H1 (cell line): Measurements from ENCODE around the gene TMEM222. TPM values are rescaled to one million over a fixed set of nuclear protein-coding genes. Genes with fewer than 3 reads are reported as not detected.

Experiments used
- CTCF ChIA-PET: fragments of 300-600 bp; sonication (Branson Sonifier 250); formaldehyde crosslinking; loops from one replicate; lab custom pipeline; 2021; ENCODE audit not compliant: partially characterized antibody; lab: Charles Lee
- POLR2A ChIA-PET: fragments of 300-600 bp; sonication (Branson Sonifier 250); formaldehyde crosslinking; loops from one replicate; lab custom pipeline; 2021; ENCODE audit warnings: inconsistent platforms; ENCODE audit not compliant: partially characterized antibody; lab: Charles Lee
- DNase-seq, 2 experiments: peaks; one replicate each; pipeline versions ENCODE4 v3.0.0 to v3.0.0-alpha.2; 2010 to 2022; ENCODE audit warnings: low spot score in 2 of 2, low read depth in 1 of 2, mixed read lengths in 1 of 2
- FAIRE-seq: peaks from 2 replicates; lab custom pipeline; 2011; peaks lifted over from hg19 to GRCh38; lab: Jason Lieb, UNC
- H2AFZ ChIP-seq: 2 replicates; pipeline ENCODE4 v1.8.1; 2012; ENCODE audit warnings: low read length, inconsistent platforms
- H2AK5ac ChIP-seq: 2 replicates; pipeline ENCODE4 v1.6.1; 2013; ENCODE audit warnings: low read depth, low read length
- H2BK120ac ChIP-seq: replicated peaks from 2 replicates; pipeline ENCODE3; 2013; ENCODE audit warnings: low read depth, low read length, inconsistent platforms
- H2BK12ac ChIP-seq: 2 replicates; pipeline ENCODE4 v1.6.1; 2013; ENCODE audit warnings: low read depth, low read length
- H2BK15ac ChIP-seq: 2 replicates; pipeline ENCODE4 v1.6.1; 2013; ENCODE audit warnings: low read length
- H2BK20ac ChIP-seq: 2 replicates; pipeline ENCODE4 v1.6.1; 2013; ENCODE audit warnings: low read length
- H2BK5ac ChIP-seq: 2 replicates; pipeline ENCODE4 v1.6.1; 2013; ENCODE audit warnings: low read depth, low read length
- H3K14ac ChIP-seq: 2 replicates; pipeline ENCODE4 v1.6.1; 2013; ENCODE audit warnings: inconsistent platforms; ENCODE audit not compliant: insufficient read length
- H3K18ac ChIP-seq: 2 replicates; pipeline ENCODE4 v1.6.1; 2013; ENCODE audit warnings: low read length; ENCODE audit errors: extremely low read depth
- H3K23ac ChIP-seq: 2 replicates; pipeline ENCODE4 v1.6.1; 2013; ENCODE audit warnings: inconsistent platforms; ENCODE audit not compliant: insufficient read length
- H3K23me2 ChIP-seq: 2 replicates; pipeline ENCODE4 v1.6.1; 2013; ENCODE audit warnings: low read depth, low read length
- H3K27ac ChIP-seq: 2 replicates; pipeline ENCODE4 v1.6.1; 2011; ENCODE audit warnings: low read depth, low read length, inconsistent platforms
- H3K27me3 ChIP-seq, 4 experiments: replicated peaks in 1 of 4; 1 replicate in 1 of 4; 2 replicates in 3 of 4; pipeline versions ENCODE4 v1.6.1 to v1.8.1; 2011 to 2013; ENCODE audit warnings: low read length in 3 of 4, mild to moderate bottlenecking in 3 of 4, inconsistent platforms in 2 of 4, mixed read lengths in 2 of 4, moderate library complexity in 1 of 4; ENCODE audit not compliant: control insufficient read depth in 3 of 4, insufficient read depth in 3 of 4; ENCODE audit errors: extremely low read depth in 1 of 4
- H3K36me3 ChIP-seq, 4 experiments: 2 replicates each; pipeline versions ENCODE4 v1.6.1 to v1.8.1; 2011 to 2013; ENCODE audit warnings: mild to moderate bottlenecking in 4 of 4, low read length in 3 of 4, moderate library complexity in 2 of 4, control low read depth in 1 of 4, inconsistent platforms in 1 of 4; ENCODE audit not compliant: insufficient read depth in 4 of 4, control insufficient read depth in 2 of 4
- H3K4ac ChIP-seq: replicated peaks from 2 replicates; pipeline ENCODE3; 2013; ENCODE audit warnings: low read length, low read depth, mixed read lengths, inconsistent platforms; ENCODE audit not compliant: insufficient read length
- H3K4me1 ChIP-seq, 4 experiments: replicated peaks in 1 of 4; 1 replicate in 1 of 4; 2 replicates in 3 of 4; pipeline versions ENCODE4 v1.6.1 to v1.8.1; 2011 to 2013; ENCODE audit warnings: low read length in 3 of 4, inconsistent platforms in 2 of 4, mixed read lengths in 1 of 4; ENCODE audit not compliant: insufficient read depth in 4 of 4, control insufficient read depth in 3 of 4
- H3K4me2 ChIP-seq, 2 experiments: 2 replicates each; pipeline versions ENCODE4 v1.6.1 to v1.8.1; 2011 to 2013; ENCODE audit warnings: low read depth in 2 of 2, low read length in 2 of 2, control low read depth in 1 of 2, inconsistent platforms in 1 of 2, mild to moderate bottlenecking in 1 of 2; ENCODE audit not compliant: insufficient read depth in 1 of 2
- H3K4me3 ChIP-seq, 4 experiments: fragments of 200-600, 300-600 bp in 1 of 4; sonication (generic), shearing (Covaris generic), sonication (Bioruptor Twin) in 1 of 4; 2 replicates each; pipeline versions ENCODE4 v1.5.1 to v1.8.1; 2011 to 2016; ENCODE audit warnings: low read length in 4 of 4, low read depth in 3 of 4, control low read depth in 2 of 4, inconsistent platforms in 2 of 4, mild to moderate bottlenecking in 2 of 4, mixed read lengths in 1 of 4, moderate library complexity in 1 of 4; ENCODE audit not compliant: insufficient read depth in 2 of 4; ENCODE audit errors: extremely low read depth in 1 of 4
- H3K56ac ChIP-seq: replicated peaks from 2 replicates; pipeline ENCODE3; 2013; ENCODE audit warnings: low read depth, mild to moderate bottlenecking, mixed read lengths, low read length, inconsistent platforms; ENCODE audit not compliant: insufficient read length
- H3K79me1 ChIP-seq: 2 replicates; pipeline ENCODE4 v1.6.1; 2013; ENCODE audit warnings: low read depth, low read length, control low read depth
- H3K79me2 ChIP-seq, 2 experiments: 2 replicates each; pipeline versions ENCODE4 v1.6.1 to v1.8.1; 2012 to 2013; ENCODE audit warnings: low read length in 2 of 2, mild to moderate bottlenecking in 2 of 2, inconsistent platforms in 1 of 2; ENCODE audit not compliant: insufficient read depth in 2 of 2, control insufficient read depth in 1 of 2
- H3K9ac ChIP-seq, 4 experiments: replicated peaks in 1 of 4; 1 replicate in 1 of 4; 2 replicates in 3 of 4; pipeline versions ENCODE4 v1.6.1 to v1.8.1; 2011 to 2013; ENCODE audit warnings: low read depth in 3 of 4, low read length in 3 of 4, control low read depth in 2 of 4, mild to moderate bottlenecking in 2 of 4, moderate library complexity in 2 of 4, inconsistent platforms in 1 of 4; ENCODE audit errors: extremely low read depth in 1 of 4
- H3K9me3 ChIP-seq, 2 experiments: 2 replicates each; pipeline versions ENCODE4 v1.6.1 to v1.8.1; 2012 to 2013; ENCODE audit warnings: mild to moderate bottlenecking in 2 of 2, moderate library complexity in 2 of 2, control low read depth in 1 of 2, inconsistent platforms in 1 of 2, low read depth in 1 of 2, low read length in 1 of 2, mixed read lengths in 1 of 2; ENCODE audit not compliant: insufficient read depth in 2 of 2
- H4K20me1 ChIP-seq, 2 experiments: replicated peaks in 1 of 2; 2 replicates each; pipeline versions ENCODE3 to v1.8.1; 2011 to 2013; ENCODE audit warnings: inconsistent platforms in 2 of 2, low read length in 2 of 2, mild to moderate bottlenecking in 1 of 2; ENCODE audit not compliant: insufficient read depth in 2 of 2, control insufficient read depth in 1 of 2
- H4K5ac ChIP-seq: 2 replicates; pipeline ENCODE4 v1.6.1; 2013; ENCODE audit warnings: low read length, low read depth, mixed read lengths, inconsistent platforms; ENCODE audit not compliant: insufficient read length
- H4K8ac ChIP-seq: 2 replicates; pipeline ENCODE4 v1.8.0; 2013; ENCODE audit warnings: mild to moderate bottlenecking, moderate library complexity, low read length, inconsistent platforms; ENCODE audit not compliant: insufficient read depth; ENCODE audit errors: extremely low read depth
- H4K91ac ChIP-seq: replicated peaks from 2 replicates; pipeline ENCODE3; 2013; ENCODE audit warnings: low read length, mixed read lengths, inconsistent platforms; ENCODE audit not compliant: insufficient read length
- BCL11A ChIP-seq, 2 experiments: IDR thresholded peaks; one replicate each; pipeline ENCODE4 v1.6.1; 2011; ENCODE audit warnings: low read depth in 2 of 2, low read length in 2 of 2, mild to moderate bottlenecking in 2 of 2
- CEBPB ChIP-seq: IDR thresholded peaks from 2 replicates; pipeline ENCODE4 v1.6.1; 2012; ENCODE audit warnings: low read depth, low read length
- CTBP2 ChIP-seq: IDR thresholded peaks from 2 replicates; pipeline ENCODE4 v1.7.0; 2011; ENCODE audit warnings: borderline replicate concordance, mild to moderate bottlenecking, moderate library complexity, mixed read lengths, low read length; ENCODE audit not compliant: insufficient read depth, insufficient read length
- EGR1 ChIP-seq: IDR thresholded peaks from 2 replicates; pipeline ENCODE4 v1.6.1; 2011; ENCODE audit warnings: low read depth, low read length, borderline replicate concordance
- GTF2F1 ChIP-seq: IDR thresholded peaks from 2 replicates; pipeline ENCODE4 v1.6.1; 2012; ENCODE audit warnings: low read depth, low read length, improper control_type of control experiment, borderline replicate concordance
- POLR2AphosphoS5 ChIP-seq: IDR thresholded peaks from 2 replicates; pipeline ENCODE4 v1.6.1; 2011; ENCODE audit warnings: low read depth, low read length
- RXRA ChIP-seq: IDR thresholded peaks from 2 replicates; pipeline ENCODE4 v1.6.1; 2011; ENCODE audit warnings: low read depth, mild to moderate bottlenecking, low read length, moderate library complexity; ENCODE audit not compliant: insufficient read depth
- SIX5 ChIP-seq: IDR thresholded peaks from 2 replicates; pipeline ENCODE4 v1.6.1; 2011; ENCODE audit warnings: mild to moderate bottlenecking, low read depth, low read length
- SRF ChIP-seq: IDR thresholded peaks from 2 replicates; pipeline ENCODE4 v1.6.1; 2011; ENCODE audit warnings: mild to moderate bottlenecking, low read depth, low read length, moderate library complexity
- YY1 ChIP-seq: IDR thresholded peaks from 2 replicates; pipeline ENCODE4 v1.6.1; 2011; ENCODE audit warnings: low read depth, mild to moderate bottlenecking, low read length
- WGBS, 2 experiments: shearing (Covaris generic) in 1 of 2; methylation state at CpG; one replicate each; pipeline versions ENCODE4 v1.1.6 to v1.1.7; 2013 to 2015; ENCODE audit warnings: low lambda C conversion rate in 2 of 2, mixed read lengths in 2 of 2, inconsistent platforms in 1 of 2, low coverage in 1 of 2, missing lambda C conversion rate in 1 of 2; ENCODE audit not compliant: insufficient replicate concordance in 2 of 2, insufficient coverage in 1 of 2, insufficient read length in 1 of 2; ENCODE audit errors: extremely low coverage in 1 of 2, missing lambda C conversion rate in 1 of 2; 5-methylcytosine and 5-hydroxymethylcytosine counted together
- polyA plus RNA-seq, 7 experiments: library from polyadenylated mRNA; depleted of rRNA in 3 of 7; stranded (reverse) in 5 of 7; unstranded in 2 of 7; fragments of >200 nt in 5 of 7; fragments of 200-250 nt in 2 of 7; gene quantifications; 1 replicate in 5 of 7; 2 replicates in 1 of 7; 4 replicates in 1 of 7; pipeline versions ENCODE4 v1.2.1 to v1.2.3, GENCODE V29; 2011 to 2013; ENCODE audit warnings: missing spikeins in 2 of 7, mixed read lengths in 2 of 7
- total RNA-seq: library from RNA; stranded (reverse); fragmentation: NEBNext Ultra II Directional; extraction: Animal tissue kit (Norgen Biotek cat#: 25700); gene quantifications from 2 replicates; pipeline ENCODE4 v1.2.1, GENCODE V29; 2021

The TMEM222 gene
- total and polyA plus RNA-seq, 2 of the 8 experiments (the other 6 are each of a cell fraction or from before 2014, with no cell fraction given): 27.0 to 51.8 TPM

DNA sequence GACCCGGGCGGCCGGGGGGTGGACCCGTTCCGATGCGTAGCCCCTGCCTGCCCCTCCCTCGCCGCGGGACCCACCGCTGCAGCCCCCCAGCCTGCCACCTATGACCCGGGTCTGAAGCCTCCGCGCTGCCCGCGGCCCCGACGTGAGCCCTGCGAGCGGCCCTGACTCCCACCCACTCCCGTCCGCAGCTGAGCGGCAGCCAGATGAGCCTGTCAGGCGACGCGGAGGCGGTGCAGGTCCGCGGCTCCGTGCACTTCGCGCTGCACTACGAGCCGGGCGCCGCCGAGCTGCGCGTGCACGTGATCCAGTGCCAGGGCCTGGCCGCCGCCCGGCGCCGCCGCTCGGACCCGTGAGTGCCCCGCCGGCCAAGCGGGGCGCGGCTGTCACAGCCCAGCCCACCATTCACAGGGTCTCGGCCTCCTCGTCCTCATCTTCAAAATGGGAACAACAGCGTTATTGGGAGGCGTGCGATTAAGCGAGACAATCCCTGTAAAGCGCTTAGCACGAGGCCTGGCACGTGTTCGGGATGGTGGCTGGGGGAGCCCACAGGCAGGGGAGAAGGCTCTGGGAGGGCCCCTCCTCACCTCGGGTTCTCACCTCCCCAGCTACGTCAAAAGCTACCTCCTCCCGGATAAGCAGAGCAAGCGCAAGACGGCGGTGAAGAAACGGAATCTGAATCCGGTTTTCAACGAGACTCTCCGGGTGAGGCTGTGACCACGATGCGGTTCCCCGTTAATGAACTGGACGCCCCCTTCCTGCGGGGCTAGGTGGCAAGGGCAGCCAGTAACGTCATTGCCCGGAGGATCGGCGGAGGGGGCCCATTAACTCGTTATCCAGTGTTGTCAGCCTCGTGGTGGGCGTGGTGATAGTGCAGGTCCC, 28.1 kb downstream of the TMEM222 start:
- no peak for FAIRE-seq
- Histone ChIP-seq H4K5ac (no peak overlapping the region), H2BK15ac (no peak overlapping the region), H2BK20ac (peak overlapping the region; percentile 61; the same call in 1 of the 2 replicates), H3K36me3 (0 out of 8 replicates have a peak, but pooled peaks cover 0 to 3% (median 0%) of the 10 kb centered on the region in 4 experiments), H3K56ac (no peak overlapping the region), H3K14ac (no peak overlapping the region), H4K20me1 (peaks cover 0 to 6% of the 10 kb centered on the region in 2 experiments), H2AK5ac (peak overlapping the region; percentile 10; the same call in 1 of the 2 replicates), H3K27ac (no peak overlapping the region), H3K4ac (peak overlapping the region; percentile 92), H3K27me3 (peaks cover 0 to 8% (median 6%) of the 10 kb centered on the region in 4 experiments; a peak in 5 of 7 replicates), H2AFZ (no peak overlapping the region; the same call in 1 of the 2 replicates), H2BK5ac (0 out of 2 replicates have a peak overlapping the region, but pooled peaks have one; percentile 67), H3K4me3 (peak overlapping the region; percentile 47 to 63 (median 51)), H3K18ac (peak overlapping the region; percentile 34), H4K8ac (peak overlapping the region; percentile 57), H3K23ac (no peak overlapping the region), H3K4me1 (peaks cover 0 to 20% (median 8%) of the 10 kb centered on the region in 4 experiments; a peak in 6 of 7 replicates), H3K79me2 (peaks cover 0 to 4% of the 10 kb centered on the region in 2 experiments; a peak in 1 of 4 replicates), H3K9me3 (no peaks in the 10 kb centered on the region), H3K9ac (peak overlapping the region in 2 of 4 experiments; percentile 13 to 29; a peak in 2 of 7 replicates), H4K91ac (peak overlapping the region; percentile 87), H2BK120ac (no peak overlapping the region), H3K4me2 (peak overlapping the region; percentile 77 to 83), H2BK12ac (peak overlapping the region; percentile 80; the same call in 1 of the 2 replicates), H3K79me1 (no peaks in the 10 kb centered on the region), H3K23me2 (peaks cover 23% of the 10 kb centered on the region)
- ChIA-PET CTCF (interaction anchor here (0.9 to 28.8 kb wide), 14 partner anchors 7 to 313 kb away, joined by 3 to 625 read pairs (median 9); partner anchors contain the start of genes CD164L2, FCN3, GPR3 and MAP3K6), POLR2A (interaction anchor here (0.7 to 10.9 kb wide), 23 partner anchors 10 to 356 kb away, joined by 3 to 101 read pairs (median 5); partner anchors contain the start of genes MAP3K6, SYTL1, TMEM222 and TRNP1)
- WGBS, 2 experiments: 11% methylated on average over 71 of the region's 84 CpGs; no CpG with 5 or more reads in 1 of the 2 experiments
- peak in 1 of 2 experiments; percentile 83 for DNase-seq
- no peak for TF ChIP-seq RXRA
- no peak for TF ChIP-seq POLR2AphosphoS5
- no peak for TF ChIP-seq CEBPB
- no peak for TF ChIP-seq CTBP2
- TF ChIP-seq SRF: no peak
- no peak for TF ChIP-seq SIX5
- no peak for TF ChIP-seq BCL11A (IDR thresholded peaks at IDR 0.05; ENCODE audit: low read depth in 2 of 2, low read length in 2 of 2)
- TF ChIP-seq YY1: no peak
- TF ChIP-seq GTF2F1: no peak
- TF ChIP-seq EGR1: 0 out of 2 replicates have a peak, but pooled peaks have one; percentile 7
